Glomerular endothelial cell (primary cell): ENCODE measurements around the gene TRIM5. TPM values are rescaled to one million over a fixed set of nuclear protein-coding genes. Genes with fewer than 3 reads are reported as not detected.
"Not testable (repeated sequence)": the region's sequence is repeated elsewhere in the genome, so short reads cannot be mapped to it uniquely, and the experiment has no call there.

Experiments
- DNase-seq: peaks from one replicate; pipeline ENCODE4 v3.0.0-alpha.2; 2011; ENCODE audit warnings: low read depth, low spot score; ENCODE audit errors: extremely low read depth
- total RNA-seq: library from RNA; depleted of rRNA; stranded (reverse); fragments of >200 nt; gene quantifications from 2 replicates; pipeline ENCODE4 v1.2.3, GENCODE V29; 2015

Gene TRIM5
- total RNA-seq, result 42.2 and 53.9 TPM in 2 replicates

GRCh38 chr11:5684646-5685362, at the start of gene TRIM5:
Gene TRIM5 (minus strand): TSS chr11:5685074. CDS start chr11:5680177, 4,897 bp downstream.
- peak; percentile 95 for DNase-seq

GRCh38 chr11:5727691-5728090, 42.8 kb upstream of the TRIM5 start:
- no peak for DNase-seq

GRCh38 chr11:5726351-5726750, 41.5 kb upstream of the TRIM5 start:
- DNase-seq, result no peak

- no peak for DNase-seq
Observed at GRCh38 chr11:5722622-5723021, 37.7 kb upstream of the TRIM5 start.

GRCh38 chr11:5719703-5720495, 35.0 kb upstream of the TRIM5 start:
- no peak for DNase-seq

GRCh38 chr11:5716518-5716917, 31.6 kb upstream of the TRIM5 start:
- not testable (repeated sequence) for DNase-seq

- no peak for DNase-seq
Observed at GRCh38 chr11:5713695-5714094, 28.8 kb upstream of the TRIM5 start.

GRCh38 chr11:5712507-5712906, 27.6 kb upstream of the TRIM5 start:
- no peak for DNase-seq

- no peak for DNase-seq
Observed at GRCh38 chr11:5705688-5706087, 20.8 kb upstream of the TRIM5 start.

- no peak for DNase-seq
Observed at GRCh38 chr11:5703741-5704536, 19.1 kb upstream of the TRIM5 start.

GRCh38 chr11:5701055-5701577, 16.2 kb upstream of the TRIM5 start:
- no peak for DNase-seq

- DNase-seq, result no peak
Observed at GRCh38 chr11:5700421-5701054, 15.7 kb upstream of the TRIM5 start.

GRCh38 chr11:5698281-5698680, 13.4 kb upstream of the TRIM5 start:
- DNase-seq, result no peak

- no peak for DNase-seq
Observed at GRCh38 chr11:5696210-5696609, 11.3 kb upstream of the TRIM5 start.

- DNase-seq, result no peak
Observed at GRCh38 chr11:5695580-5695979, 10.7 kb upstream of the TRIM5 start.

- no peak for DNase-seq
Observed at GRCh38 chr11:5694642-5695041, 9.8 kb upstream of the TRIM5 start.

GRCh38 chr11:5691964-5692361, 7.1 kb upstream of the TRIM5 start:
- no peak for DNase-seq

- not testable (repeated sequence) for DNase-seq
Observed at GRCh38 chr11:5691238-5691963, 6.5 kb upstream of the TRIM5 start.

GRCh38 chr11:5690736-5691135, 5.9 kb upstream of the TRIM5 start:
- DNase-seq, result no peak

- no peak for DNase-seq
Observed at GRCh38 chr11:5690216-5690615, 5.3 kb upstream of the TRIM5 start.
